Spleen (tissue), 7 donors: ENCODE data around the gene TBC1D19.

Source experiments
- CTCF ChIP-seq, 11 experiments: fragments of 200-600 bp in 7 of 11; fragments of 450-650 bp in 4 of 11; sonication (generic) in 4 of 11; IDR thresholded peaks in 8 of 11; conservative IDR thresholded peaks in 3 of 11; 1 replicate in 7 of 11; 2 replicates in 4 of 11; pipeline versions ENCODE4 v1.4.0 to v1.8.0; 2016 to 2021; ENCODE audit warnings: antibody characterized with exemption in 11 of 11, inconsistent platforms in 4 of 11, mild to moderate bottlenecking in 1 of 11
- POLR2A ChIP-seq, 3 donors: fragments of 450-650 bp; IDR thresholded peaks; one replicate each; pipeline ENCODE4 v1.5.1; 2017; ENCODE audit warnings: antibody characterized with exemption in 3 of 3, mild to moderate bottlenecking in 1 of 3
- POLR2AphosphoS5 ChIP-seq, 3 donors: sonication (generic); formaldehyde crosslinking; IDR thresholded peaks; one replicate each; pipeline ENCODE4 v1.5.1; 2017; ENCODE audit warnings: antibody characterized with exemption in 3 of 3
- donor health status: DM: no; HTN: no; CAD: no; lungs with moderate emphysema.
- donor health status: DM: no; HTN: no; CAD: no.
- donor health status: DM: no; HTN: no; CAD: no.

GRCh38 chr4:26715636-26716242, 131.9 kb downstream of the TBC1D19 start:
- TF ChIP-seq POLR2AphosphoS5 (IDR thresholded peaks at IDR 0.05): no peak
- TF ChIP-seq CTCF (IDR thresholded peaks at IDR 0.05 in 8 of 11, conservative IDR thresholded peaks at IDR 0.05 in 3 of 11): no peak
- no peak for TF ChIP-seq POLR2A (IDR thresholded peaks at IDR 0.05)
